HG02884 (cell line): Measurements from ENCODE around the gene ABHD17A.
"Not testable (repeated sequence)": the region's sequence is repeated elsewhere in the genome, so short reads cannot be mapped to it uniquely, and the experiment has no call there.

ENCODE experiments used
- ATAC-seq: cut with Tn5 transposase; IDR thresholded peaks from one replicate; pipeline ENCODE4 v1.9.1; 2021; ENCODE audit warnings: mild to moderate bottlenecking, moderate library complexity; ENCODE audit not compliant: unreplicated experiment

The ABHD17A gene

GRCh38 chr19:1885398-1886119 lies at the start of gene ABHD17A:
Gene ABHD17A (minus strand): TSS chr19:1885496. CDS start chr19:1881566, 3,930 bp downstream.
- ATAC-seq, result not testable (repeated sequence)

GRCh38 chr19:1933942-1934341 lies 48.6 kb upstream of the ABHD17A start:
- no peak for ATAC-seq

- no peak for ATAC-seq
Observed at GRCh38 chr19:1933244-1933643, 47.9 kb upstream of the ABHD17A start.

GRCh38 chr19:1932395-1932794 lies 47.1 kb upstream of the ABHD17A start:
- no peak for ATAC-seq

GRCh38 chr19:1931445-1931844 lies 46.1 kb upstream of the ABHD17A start:
- no peak for ATAC-seq

GRCh38 chr19:1929021-1929742 lies 43.9 kb upstream of the ABHD17A start:
- ATAC-seq, result no peak

- ATAC-seq, result no peak
Observed at GRCh38 chr19:1925544-1925943, 40.2 kb upstream of the ABHD17A start.

- no peak for ATAC-seq
Observed at GRCh38 chr19:1924320-1924961, 39.1 kb upstream of the ABHD17A start.

GRCh38 chr19:1923319-1923718 lies 38.0 kb upstream of the ABHD17A start:
- no peak for ATAC-seq

GRCh38 chr19:1922803-1923202 lies 37.5 kb upstream of the ABHD17A start:
- no peak for ATAC-seq

- no peak for ATAC-seq
Observed at GRCh38 chr19:1921825-1922224, 36.5 kb upstream of the ABHD17A start.

- no peak for ATAC-seq
Observed at GRCh38 chr19:1921326-1921725, 36.0 kb upstream of the ABHD17A start.

GRCh38 chr19:1920644-1921043 lies 35.3 kb upstream of the ABHD17A start:
- no peak for ATAC-seq

GRCh38 chr19:1918975-1919374 lies 33.7 kb upstream of the ABHD17A start:
- ATAC-seq, result no peak

GRCh38 chr19:1917926-1918325 lies 32.6 kb upstream of the ABHD17A start:
- no peak for ATAC-seq

- no peak for ATAC-seq
Observed at GRCh38 chr19:1917146-1917545, 31.9 kb upstream of the ABHD17A start.

GRCh38 chr19:1914826-1915341 lies 29.6 kb upstream of the ABHD17A start:
- no peak for ATAC-seq

- ATAC-seq, result no peak
Observed at GRCh38 chr19:1913781-1914577, 28.7 kb upstream of the ABHD17A start.

- no peak for ATAC-seq
Observed at GRCh38 chr19:1912760-1913505, 27.6 kb upstream of the ABHD17A start.

GRCh38 chr19:1911995-1912394 lies 26.7 kb upstream of the ABHD17A start:
- ATAC-seq, result no peak
